ENCODE measurements around the gene KLK2.

KLK2 gene

DNA sequence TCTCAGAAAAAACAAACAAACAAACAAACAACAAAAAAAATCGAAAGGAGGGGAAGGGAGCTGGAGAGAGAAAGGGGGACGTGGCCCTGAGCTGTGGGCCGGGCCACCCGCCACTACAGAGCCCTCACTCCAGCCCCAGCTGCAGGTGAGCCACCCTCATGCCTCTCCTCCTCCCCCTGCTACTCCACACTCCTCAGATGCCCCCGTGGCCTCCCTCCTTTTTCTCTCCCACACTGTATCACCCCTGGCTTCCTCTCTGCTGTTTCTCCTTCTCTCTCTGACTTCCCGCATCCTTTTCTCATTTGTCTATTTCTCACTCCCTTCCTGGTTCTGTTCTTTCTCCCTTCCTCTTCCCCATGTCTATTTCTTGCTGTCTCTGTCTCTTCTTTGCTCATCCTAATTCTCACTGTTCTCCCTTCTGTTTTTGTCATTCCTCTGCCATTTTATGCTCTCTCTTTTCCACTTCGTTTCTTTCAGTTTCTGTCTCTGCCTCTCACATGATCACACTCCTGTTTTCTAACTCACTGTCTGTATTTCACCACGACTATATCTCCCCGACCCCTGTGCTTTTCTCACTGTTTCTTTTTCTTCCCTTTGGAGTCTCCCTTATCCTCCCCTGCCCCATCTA is 2.7 kb downstream of the KLK2 start:
- H3K27ac ChIP-seq, result no peak overlapping the region
- TF ChIP-seq, protein P1, sequence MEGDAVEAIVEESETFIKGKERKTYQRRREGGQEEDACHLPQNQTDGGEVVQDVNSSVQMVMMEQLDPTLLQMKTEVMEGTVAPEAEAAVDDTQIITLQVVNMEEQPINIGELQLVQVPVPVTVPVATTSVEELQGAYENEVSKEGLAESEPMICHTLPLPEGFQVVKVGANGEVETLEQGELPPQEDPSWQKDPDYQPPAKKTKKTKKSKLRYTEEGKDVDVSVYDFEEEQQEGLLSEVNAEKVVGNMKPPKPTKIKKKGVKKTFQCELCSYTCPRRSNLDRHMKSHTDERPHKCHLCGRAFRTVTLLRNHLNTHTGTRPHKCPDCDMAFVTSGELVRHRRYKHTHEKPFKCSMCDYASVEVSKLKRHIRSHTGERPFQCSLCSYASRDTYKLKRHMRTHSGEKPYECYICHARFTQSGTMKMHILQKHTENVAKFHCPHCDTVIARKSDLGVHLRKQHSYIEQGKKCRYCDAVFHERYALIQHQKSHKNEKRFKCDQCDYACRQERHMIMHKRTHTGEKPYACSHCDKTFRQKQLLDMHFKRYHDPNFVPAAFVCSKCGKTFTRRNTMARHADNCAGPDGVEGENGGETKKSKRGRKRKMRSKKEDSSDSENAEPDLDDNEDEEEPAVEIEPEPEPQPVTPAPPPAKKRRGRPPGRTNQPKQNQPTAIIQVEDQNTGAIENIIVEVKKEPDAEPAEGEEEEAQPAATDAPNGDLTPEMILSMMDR (conservative IDR thresholded peaks at IDR 0.05; ENCODE audit: low read depth), result no peak
- no peak for DNase-seq (ENCODE audit: low spot score)
- CTCF ChIA-PET, result no interaction called here
- POLR2A ChIA-PET (ENCODE audit: low non-redundant PET), result no interaction called here

- TF ChIP-seq, protein P1 (conservative IDR thresholded peaks at IDR 0.05; ENCODE audit: low read depth), result no peak
- DNase-seq (ENCODE audit: low spot score), result no peak
- H3K27ac ChIP-seq, result no peak overlapping the region
- ChIA-PET CTCF (no interaction called here), POLR2A (ENCODE audit: low non-redundant PET) (no interaction called here)
These were observed 3.2 kb downstream of the KLK2 start for GRCh38 chr19:50876456-50876855.

DNA sequence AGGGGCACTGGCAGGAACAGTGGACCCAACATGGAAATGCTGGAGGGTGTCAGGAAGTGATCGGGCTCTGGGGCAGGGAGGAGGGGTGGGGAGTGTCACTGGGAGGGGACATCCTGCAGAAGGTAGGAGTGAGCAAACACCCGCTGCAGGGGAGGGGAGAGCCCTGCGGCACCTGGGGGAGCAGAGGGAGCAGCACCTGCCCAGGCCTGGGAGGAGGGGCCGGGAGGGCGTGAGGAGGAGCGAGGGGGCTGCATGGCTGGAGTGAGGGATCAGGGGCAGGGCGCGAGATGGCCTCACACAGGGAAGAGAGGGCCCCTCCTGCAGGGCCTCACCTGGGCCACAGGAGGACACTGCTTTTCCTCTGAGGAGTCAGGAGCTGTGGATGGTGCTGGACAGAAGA is 4.1 kb downstream of the KLK2 start:
- no peak overlapping the region for H3K27ac ChIP-seq
- POLR2A ChIA-PET (ENCODE audit: low non-redundant PET), result no interaction called here
- TF ChIP-seq, protein P1 (conservative IDR thresholded peaks at IDR 0.05; ENCODE audit: low read depth), result no peak
- DNase-seq (ENCODE audit: low spot score), result no peak
- CTCF ChIA-PET, result interaction anchor here (0.7 kb wide), 1 partner anchor 28 kb away, joined by 6 read pairs; no protein-coding TSS in a partner anchor

GRCh38 chr19:50878851-50879250 is 5.6 kb downstream of the KLK2 start:
- CTCF ChIA-PET, result interaction anchor here (0.7 kb wide), 1 partner anchor 761 kb away, joined by 3 read pairs; no protein-coding TSS in a partner anchor
- no peak for DNase-seq (ENCODE audit: low spot score)
- TF ChIP-seq, protein P1 (conservative IDR thresholded peaks at IDR 0.05; ENCODE audit: low read depth), result no peak
- POLR2A ChIA-PET (ENCODE audit: low non-redundant PET), result no interaction called here
- H3K27ac ChIP-seq, result no peak overlapping the region

DNA sequence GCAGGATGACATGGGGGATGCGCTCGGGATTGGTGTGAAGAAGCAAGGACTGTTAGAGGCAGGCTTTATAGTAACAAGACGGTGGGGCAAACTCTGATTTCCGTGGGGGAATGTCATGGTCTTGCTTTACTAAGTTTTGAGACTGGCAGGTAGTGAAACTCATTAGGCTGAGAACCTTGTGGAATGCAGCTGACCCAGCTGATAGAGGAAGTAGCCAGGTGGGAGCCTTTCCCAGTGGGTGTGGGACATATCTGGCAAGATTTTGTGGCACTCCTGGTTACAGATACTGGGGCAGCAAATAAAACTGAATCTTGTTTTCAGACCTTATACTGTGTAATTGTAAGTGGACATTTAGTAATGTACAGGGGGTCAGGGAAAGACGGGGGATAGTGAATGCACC is 7.0 kb downstream of the KLK2 start:
- TF ChIP-seq, protein P1 (conservative IDR thresholded peaks at IDR 0.05; ENCODE audit: low read depth), result no peak
- no peak for DNase-seq (ENCODE audit: low spot score)
- ChIA-PET POLR2A (ENCODE audit: low non-redundant PET) (no interaction called here), CTCF (no interaction called here)
- no peak overlapping the region for H3K27ac ChIP-seq

DNA sequence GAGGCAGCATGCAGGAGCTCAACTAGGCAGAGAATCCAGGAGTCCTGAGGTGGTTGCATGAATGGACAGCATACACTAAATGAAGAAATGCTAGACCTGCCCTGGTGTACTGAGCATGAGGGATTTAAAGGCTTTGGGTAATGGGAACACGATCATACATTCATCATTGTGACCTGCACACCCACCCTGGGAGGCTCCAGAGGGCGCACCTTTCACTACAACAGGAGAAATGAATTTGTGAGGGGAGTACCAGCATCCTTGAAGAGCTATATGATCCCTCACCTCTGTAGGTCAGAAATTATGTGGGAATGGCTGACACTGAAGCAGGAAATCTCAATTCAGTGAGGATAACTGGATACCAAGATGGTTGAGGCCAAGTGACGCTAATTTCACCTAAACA is 8.9 kb downstream of the KLK2 start:
- ChIA-PET POLR2A (ENCODE audit: low non-redundant PET) (no interaction called here), CTCF (no interaction called here)
- TF ChIP-seq, protein P1 (conservative IDR thresholded peaks at IDR 0.05; ENCODE audit: low read depth), result no peak
- no peak for DNase-seq (ENCODE audit: low spot score)
- no peak overlapping the region for H3K27ac ChIP-seq
